Measurements from ENCODE around the gene USP34.

GRCh38 chr2:61172671-61173070, 298.2 kb downstream of the USP34 start:
- no peak for TF ChIP-seq YY1 (IDR thresholded peaks at IDR 0.05; ENCODE audit: insufficient read depth, insufficient read length)
- no peak for TF ChIP-seq ZNF274 (IDR thresholded peaks at IDR 0.05; ENCODE audit: low read depth, low read length)
- TF ChIP-seq SUZ12 (IDR thresholded peaks at IDR 0.05; ENCODE audit: extremely low read depth, insufficient read depth, insufficient read length): no peak

Data from NT2/D1 (cell line).